ENCODE measurements around the gene BCL2.

Gene BCL2

DNA sequence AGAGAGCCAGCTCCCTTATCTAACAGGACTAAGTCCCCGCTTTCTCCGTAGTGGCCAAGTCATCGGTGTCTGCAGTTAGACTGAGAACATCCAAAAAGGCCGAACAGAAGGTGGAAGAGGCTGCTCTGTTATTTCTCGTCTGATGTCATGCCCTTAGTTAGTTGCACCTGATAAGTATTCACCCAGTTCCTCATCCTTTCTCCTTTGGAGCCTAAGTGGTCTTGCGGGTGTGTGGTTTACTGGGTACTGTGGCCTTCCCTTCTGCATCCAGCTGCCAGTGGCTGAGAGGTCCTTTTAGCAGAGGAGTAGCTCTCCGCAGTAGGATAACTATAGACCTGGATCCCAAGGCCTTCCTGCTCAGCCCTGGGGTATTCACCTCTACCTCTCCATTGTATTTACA is 211.6 kb downstream of the BCL2 start:
- no peak for DNase-seq (ENCODE audit: low read depth in 2 of 2)

DNA sequence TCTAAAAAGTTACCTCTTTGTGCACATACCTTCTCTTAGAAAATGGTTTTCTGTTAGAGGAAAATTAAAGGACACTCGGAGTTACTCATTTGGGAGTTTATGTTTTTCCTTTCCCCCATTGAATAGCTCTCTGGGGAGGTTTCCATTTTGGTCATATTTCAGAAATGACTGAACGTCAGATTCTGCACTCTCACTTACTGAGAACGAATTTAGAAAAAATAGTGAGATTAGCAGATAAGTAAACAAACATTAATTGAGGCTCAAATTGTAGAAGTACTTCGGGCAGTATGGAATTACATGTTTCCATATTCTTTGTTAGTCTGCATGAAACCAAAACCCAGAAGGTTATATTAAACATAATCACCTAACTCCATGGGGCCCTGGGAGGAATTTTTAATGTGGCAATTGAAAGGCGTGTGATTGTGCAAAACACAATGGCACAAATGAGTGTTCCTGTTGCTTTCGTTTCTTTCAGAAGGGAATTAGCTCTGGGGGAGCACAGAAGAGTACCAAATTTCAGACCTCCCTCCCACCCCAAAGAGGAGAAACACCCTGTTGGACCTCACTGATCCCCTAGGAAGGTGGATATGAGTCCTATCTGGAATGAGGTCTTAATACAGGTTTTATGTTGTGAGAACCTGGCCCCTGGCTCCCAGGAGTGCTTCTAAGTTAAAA is 212.3 kb downstream of the BCL2 start:
- DNase-seq (ENCODE audit: low read depth in 2 of 2) = no peak

DNA sequence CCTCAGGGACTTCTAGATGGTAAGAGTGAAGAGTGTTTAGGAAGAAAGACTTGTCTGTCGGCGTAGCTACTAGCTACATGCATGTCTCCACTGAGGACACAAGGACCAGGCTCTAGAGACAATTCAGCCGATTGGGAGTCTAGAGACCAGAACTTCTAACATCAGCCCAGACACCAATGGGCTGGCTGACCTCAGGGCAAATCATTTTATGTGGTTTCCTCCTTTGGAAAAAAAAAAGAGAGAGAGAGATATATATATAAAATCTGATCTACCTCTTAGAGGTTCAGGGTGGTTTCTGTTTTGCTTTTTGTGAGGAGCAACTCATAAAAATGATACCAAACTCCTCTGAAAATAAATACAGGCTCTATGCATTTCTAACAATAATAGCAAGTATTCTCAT is 212.8 kb downstream of the BCL2 start:
- no peak for DNase-seq (ENCODE audit: low read depth in 2 of 2)

DNA sequence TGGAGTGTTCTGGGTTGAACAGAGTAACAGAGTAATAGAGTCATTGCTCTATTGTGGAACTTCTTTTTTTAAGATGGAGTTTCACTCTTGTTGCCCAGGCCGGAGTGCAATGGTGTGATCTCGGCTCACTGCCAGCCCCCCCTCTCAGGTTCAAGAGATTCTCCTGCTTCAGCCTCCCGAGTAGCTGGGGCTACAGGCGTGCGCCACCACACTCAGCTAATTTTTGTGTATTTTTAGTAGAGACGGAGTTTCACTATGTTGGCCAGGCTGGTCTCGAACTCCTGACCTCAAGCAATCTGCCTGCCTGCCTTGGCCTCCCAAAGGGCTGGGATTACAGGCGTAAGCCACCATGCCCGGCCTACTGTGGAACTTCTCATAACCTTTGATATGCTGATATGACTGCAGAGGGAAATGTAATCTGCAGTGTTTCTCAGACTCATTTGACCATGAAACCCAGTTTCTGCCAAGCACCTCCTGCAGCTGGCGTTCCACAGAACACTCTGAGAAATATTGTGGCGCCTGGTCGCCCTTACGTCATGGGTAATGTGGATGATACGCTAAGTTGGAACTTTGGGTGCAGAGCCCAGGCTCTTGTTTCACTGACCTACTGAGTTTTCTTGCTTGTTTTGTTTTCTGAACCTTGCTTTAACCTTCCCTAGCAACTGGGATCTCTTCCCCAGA is 213.8 kb downstream of the BCL2 start:
- no peak for DNase-seq (ENCODE audit: low read depth in 2 of 2)

DNA sequence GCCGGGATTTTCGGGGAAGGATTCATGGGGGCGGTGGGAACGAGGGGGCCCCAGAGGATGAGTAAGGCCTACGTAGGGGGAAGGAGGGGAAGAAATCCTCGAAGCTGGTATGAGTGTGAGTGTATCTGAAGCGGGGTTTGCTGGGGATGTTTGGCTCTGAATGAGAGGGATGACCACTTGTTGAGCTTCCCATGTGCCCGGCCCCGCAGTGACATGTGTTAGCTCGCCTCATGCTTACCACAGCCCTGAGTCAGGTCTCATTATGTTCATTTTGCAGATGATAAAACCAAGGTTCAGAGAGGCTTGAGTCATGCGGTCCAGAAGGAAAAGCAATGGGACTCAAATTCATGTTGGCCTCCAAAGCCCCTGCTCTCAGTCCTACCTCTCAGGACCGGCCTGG is 214.7 kb downstream of the BCL2 start:
- DNase-seq (ENCODE audit: low read depth in 2 of 2) = no peak

DNA sequence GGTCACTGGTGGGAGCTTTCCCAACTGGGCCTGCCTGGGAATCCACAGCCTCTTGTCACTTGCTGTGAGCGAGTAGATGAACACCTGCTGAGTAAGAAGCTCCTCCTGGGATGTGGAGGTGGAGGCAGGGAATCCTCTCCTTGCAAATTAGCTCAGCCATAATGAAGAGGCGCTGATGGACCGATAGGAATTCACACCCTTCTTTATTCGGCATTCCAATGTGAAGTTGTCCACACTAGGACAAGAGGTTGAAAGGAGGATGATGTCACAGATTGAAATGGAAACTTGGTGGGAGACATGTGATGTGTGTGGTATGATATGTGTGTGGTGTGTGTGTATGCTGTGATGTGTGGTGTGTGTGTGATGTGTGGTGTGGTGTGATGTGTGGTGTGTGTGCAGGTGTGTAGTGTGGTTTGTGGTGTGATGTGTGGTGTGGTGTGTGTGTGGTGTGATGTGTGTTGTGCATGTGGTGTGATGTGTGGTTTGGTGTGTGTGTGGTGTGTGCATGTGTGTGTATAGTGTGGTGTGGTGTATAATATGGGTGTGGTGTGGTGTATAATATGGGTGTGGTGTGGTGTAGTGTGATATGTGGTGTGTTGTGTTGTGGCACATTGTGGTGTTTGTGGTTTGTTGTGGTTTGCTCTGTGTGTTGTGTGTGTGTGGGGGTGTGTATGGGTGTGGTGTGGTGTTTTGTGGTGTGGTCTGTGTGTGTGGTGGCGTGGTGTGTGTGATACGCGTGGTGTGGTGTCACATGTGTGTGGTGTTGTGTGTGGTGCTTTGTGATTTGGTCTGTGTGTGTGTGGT is 216.4 kb downstream of the BCL2 start:
- DNase-seq (ENCODE audit: low read depth in 2 of 2) = no peak

DNA sequence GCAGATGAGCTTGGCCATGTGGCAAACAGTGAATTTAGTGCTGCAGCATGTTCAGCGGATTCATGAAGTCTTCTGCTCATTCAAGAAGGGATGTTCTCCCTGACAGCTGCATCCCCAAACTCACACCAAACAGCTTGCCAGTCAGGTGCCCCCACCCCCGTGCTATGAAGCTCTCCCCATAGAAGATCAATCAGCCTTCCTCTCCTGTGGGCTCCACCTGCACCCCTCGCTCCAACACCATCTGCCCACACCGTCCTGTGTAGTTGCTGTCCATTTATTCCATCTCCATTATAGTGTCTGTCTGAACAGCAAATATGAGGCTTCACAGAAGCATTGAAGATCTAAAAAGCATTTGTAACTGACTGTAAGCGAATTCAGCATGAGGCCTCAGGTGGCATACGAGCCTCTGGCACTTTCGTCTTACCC is 218.9 kb downstream of the BCL2 start:
- no peak for DNase-seq (ENCODE audit: low read depth in 2 of 2)

DNA sequence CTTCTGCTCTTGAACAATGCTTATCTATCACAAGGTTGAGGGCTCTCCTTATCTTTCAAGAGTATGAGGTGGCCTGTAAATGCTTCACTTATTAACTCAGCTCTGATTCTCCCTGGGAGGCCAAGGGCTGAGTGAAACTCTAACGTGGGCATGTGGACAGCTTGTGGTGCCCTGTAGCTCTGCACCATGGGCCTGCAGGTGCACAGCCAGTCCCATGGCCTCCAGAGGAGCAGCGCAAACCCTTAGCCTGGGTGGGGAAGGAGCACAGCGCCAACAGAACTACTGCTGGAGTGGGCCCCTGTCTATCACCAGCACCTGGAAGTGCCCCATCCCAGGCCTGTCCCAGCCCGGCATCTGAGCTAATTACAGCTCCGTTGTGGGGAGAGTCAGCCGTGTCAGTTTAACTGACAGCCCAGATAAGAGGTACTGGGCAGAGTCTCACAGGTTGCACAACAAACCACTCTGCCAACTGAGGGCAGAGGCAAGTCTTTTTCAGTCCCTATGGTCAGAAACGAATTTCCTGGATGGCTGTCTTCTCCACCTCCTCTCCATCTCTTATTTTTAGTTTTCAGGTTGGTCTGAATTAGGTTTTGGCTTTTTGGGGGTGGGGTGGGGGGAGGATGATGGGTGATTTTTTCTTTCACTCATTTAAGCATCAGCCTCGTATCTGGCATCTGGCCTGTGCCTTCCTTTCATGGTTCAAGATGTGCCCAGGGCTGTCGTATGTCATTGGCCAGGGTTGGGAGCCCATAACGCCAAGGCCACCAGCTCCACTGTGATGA is 219.5 kb downstream of the BCL2 start:
- no peak for DNase-seq (ENCODE audit: low read depth in 2 of 2)

DNA sequence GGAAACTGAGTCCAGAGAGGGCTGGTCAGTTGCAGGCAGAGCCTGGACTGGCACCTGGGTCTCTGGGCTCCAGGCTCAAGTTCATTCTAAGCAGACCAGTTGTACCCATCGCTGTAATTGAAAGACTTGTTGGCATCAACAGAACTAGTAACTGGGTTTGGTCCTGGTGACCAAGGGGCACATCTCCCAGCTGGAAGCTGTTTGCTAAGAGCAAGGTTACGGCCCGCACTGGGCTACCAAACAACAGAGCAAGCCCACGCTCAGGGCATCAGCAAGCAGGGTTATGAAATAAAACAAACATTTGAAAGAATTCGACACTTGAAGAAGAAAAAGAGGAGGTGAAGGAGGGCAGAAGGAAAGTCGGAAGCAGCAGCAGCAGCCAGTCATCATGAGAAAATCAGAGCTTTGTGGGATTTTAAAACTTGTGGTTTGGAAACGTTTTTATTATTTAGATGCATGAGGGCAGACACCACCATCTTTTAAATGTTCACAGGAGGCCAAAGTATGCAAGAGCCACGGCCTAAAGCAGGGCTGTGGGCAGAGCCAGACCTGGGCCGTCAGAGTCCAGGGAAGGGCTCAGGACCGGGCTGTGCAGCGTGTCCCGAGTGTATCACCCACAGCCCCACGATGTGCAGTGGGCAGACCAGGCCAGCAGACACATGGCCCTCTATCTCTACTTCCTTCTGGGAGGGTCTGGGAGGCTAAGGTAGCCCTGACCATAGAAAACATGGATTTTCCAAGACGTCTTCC is 220.3 kb downstream of the BCL2 start:
- DNase-seq (ENCODE audit: low read depth in 2 of 2) = no peak

DNA sequence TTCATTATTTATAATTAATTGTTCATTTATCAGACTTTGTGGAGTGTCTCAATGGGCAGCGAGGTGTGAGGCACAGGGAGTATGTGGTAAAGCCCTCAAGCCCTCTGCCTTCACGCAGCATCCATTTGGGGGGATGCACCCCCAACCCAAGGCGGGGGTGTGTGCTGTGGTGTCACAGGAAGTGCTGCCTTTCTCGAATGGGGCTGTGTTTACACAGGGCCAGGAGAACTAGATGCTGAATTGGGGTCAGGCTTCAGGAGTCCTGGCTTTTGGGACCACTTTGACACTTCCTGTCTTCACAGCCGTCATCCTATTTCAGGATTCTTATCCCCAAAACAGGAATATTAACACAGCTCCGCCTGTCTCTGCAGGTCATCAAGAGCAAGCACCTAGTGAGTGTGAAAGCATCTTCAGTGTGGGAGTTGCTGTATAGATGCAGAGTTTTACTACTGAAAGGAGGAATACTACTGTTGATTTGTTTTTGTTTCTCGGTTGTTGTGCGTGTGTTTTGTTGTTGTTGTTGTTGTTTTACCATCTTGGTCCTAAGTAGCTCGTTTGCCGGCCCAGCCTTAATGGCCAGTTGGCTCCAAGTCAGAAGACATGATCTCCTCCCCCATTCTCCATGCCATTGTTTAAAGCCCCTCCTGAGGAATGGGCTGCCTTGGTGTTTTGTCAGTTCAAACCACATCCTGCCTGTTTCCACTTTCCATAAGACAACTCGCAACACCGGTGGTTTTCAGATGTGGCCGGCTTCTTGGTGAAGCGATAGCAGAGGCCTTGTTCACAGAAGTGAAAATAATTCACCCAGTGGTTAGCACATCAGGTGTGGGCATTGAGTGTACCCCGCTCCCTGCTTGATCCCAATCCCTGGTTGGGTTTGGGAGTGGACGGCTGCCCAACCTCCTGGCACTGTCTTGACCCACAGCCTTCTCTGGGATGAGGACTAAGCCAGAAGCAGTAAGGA is 221.3 kb downstream of the BCL2 start:
- no peak for DNase-seq (ENCODE audit: low read depth in 2 of 2)

DNA sequence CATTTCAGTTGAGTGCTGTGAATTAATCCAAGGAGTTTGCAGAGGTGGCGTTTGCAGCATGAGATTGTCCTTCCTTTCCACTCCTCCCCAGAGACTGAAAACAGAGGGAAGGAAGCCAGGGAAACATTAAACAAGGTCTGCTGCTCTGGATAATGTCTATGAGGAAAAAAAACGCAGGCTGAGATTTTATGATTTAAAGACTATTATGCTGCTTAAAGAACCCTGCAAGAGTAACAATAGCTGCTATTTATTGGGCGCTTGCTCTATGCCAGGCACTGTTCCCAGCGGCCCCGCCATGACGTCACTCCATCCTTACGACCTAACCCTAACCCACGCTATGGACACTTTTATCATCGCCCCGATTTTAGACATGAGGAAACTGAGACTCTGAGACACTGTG is 222.4 kb downstream of the BCL2 start:
- no peak for DNase-seq (ENCODE audit: low read depth in 2 of 2)

DNA sequence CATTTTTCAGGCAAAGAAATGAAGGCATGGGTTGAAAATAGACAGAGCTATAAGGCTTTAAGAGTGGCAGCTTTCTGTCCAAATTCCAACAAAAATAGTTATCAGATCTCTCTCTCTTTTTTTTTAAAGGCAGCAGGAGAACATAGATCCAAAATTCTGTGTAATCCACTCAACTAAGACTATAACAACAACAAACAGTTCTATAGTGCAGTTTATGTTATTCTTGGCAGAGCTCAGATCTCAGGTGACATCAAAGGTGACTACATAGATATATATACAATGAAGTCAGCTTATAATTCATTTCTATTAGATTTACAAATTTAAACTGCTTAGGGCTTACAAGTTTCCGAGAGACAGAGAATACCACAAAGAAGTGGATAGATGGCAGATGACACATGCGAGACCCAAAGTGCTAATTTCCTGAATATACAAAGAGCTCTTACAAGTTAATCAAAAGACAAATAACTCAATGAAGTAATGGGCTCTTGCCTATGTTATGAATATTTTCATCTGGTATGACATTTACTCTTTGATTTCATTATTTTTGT is 223.2 kb downstream of the BCL2 start:
- DNase-seq (ENCODE audit: low read depth in 2 of 2) = no peak

DNA sequence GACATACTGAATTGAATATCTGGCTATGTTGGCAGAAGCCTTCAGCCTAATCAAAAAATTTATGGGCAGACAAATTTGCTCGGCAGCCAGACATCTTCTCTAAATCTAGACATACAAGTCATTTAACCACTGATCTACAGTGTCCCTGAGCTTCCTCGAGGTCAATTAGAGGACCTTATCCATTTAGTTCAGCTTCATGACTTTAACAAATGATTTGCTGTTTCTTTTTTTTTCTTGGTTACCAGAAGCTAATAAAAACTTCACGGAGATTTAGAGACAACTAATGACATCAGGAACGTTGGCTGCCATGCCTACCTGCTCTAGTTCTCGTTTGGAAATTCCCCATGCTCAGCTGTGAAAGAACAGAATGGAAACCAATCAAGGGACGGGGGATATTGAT is 223.8 kb downstream of the BCL2 start:
- no peak for DNase-seq (ENCODE audit: low read depth in 2 of 2)

DNA sequence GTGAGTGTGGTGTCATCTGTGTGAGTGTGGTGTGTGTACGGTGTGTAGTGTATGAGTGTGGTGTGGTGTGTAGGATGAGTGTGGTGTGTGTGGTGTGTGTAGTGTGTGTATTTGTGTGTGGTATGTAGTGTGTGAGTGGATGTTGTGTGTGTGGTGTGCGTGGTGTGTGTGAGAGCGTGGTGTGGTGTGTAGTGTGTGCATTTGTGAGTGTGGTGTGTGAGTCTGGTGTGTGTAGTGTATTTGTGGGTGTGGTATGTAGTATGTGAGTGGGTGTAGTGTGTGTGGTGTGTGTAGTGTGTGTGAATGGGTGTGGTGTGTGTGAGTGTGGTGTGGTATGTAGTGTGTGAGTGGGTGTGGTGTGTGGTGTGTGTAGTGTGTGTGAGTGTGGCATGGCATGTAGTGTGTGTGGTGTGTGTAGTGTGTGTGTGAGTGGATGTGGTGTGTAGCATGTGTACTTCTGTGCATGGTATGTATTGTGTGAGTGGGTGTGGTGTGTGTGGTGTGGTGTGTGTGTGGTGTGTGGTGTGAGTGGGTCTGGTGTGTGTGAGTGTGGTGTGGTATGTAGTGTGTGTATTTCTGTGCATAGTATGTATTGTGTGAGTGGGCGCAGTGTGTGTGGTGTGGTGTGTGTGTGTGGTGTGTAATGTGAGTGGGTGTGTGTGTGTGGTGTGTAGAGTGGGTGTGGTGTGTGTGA is 227.8 kb downstream of the BCL2 start:
- DNase-seq (ENCODE audit: low read depth in 2 of 2) = no peak

DNA sequence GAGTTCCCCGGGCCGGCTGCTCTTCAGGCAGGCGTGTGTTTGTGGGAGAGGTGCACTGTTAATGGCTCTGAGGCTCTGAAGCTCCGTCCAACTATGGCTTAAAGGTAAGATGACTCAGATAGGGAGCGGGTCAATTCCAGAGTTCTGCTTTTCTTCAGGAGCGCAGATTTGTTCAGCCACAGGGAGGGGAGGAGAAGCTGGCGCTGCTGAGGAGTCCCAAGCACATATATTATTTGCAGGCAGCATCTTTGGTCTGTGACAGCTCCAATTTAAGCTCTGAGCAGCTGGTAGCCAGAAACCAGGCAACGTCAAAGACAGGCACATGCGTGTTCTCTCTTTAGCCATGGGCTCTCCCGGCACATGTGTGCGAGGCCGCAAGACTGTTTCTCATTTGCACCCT is 229.2 kb downstream of the BCL2 start:
- DNase-seq (ENCODE audit: low read depth in 2 of 2) = no peak

DNA sequence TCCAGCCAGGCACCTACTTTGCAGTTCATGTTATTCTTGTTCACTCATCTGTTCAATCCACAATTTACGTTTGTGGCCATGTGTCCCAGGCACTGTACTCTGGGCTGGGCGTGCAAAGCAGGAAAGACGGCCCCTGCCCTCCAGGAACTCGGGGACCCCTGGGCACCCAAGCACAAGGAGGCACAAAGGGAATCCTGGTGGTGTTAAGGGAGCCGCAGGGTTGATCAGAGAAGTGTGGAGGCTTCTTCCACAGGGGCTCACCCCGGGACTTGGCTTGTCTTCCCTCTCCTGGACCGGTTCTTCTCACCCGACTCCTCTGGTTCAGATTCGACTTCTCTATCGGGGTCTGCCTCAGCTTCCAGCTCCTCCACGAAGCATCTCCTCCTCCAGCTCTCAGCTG is 230.5 kb downstream of the BCL2 start:
- no peak for DNase-seq (ENCODE audit: low read depth in 2 of 2)

DNA sequence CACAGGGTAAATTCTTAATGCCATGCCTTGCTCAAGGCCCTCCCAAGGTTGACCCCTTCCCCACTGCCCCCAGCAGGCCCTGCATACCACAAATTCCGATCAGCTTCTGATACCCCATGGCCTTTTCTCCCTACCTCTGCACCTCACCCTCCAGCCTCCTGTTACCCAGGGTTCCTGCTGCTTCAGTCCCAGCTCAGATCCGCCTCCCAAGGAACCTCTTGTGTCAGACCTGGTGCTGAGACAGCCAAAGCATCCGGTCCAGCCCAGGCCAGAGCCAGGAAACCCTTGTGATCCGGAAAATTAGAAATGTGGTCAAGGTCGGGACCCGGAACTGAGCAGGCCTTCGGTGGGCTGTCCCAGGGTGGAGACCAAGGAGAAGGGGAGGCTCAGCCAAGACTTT is 231.3 kb downstream of the BCL2 start:
- no peak for DNase-seq (ENCODE audit: low read depth in 2 of 2)

DNA sequence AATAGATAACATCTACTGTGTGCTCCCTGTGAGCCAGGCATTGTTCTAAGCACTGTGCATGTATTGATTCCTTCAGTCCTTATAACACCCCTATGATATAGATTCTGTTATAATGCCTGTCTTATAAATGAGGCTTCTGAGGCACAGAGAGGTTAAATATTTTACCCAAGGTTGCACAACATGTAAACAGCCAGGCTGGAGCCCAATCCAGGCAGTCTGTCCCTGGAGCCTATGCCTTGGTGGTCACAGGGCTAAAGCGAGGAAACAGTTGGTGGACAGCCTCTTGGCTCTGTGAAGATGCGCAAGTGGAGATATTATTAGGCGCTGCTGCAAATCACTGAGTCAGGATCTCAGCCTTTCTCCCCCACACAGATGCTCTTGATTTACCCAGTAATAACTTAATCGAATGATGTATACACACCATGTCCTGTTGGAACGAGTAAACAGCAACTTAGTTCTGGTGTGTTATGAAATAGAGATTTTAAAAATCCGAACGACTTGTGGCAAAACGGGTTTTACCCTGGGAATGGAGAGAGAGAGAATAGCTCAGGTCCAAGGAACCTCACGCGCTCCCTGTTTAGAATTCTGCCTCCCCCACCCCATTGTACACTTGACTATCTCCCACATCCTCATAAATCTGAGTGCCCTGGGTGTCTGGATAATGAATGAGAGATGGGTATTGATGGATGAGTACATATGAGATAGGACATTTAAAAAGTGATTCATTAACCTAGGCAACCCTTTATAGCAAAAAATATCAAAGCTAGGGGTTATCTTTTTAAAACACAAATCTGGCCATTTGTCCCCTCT is 231.9 kb downstream of the BCL2 start:
- no peak for DNase-seq (ENCODE audit: low read depth in 2 of 2)

DNA sequence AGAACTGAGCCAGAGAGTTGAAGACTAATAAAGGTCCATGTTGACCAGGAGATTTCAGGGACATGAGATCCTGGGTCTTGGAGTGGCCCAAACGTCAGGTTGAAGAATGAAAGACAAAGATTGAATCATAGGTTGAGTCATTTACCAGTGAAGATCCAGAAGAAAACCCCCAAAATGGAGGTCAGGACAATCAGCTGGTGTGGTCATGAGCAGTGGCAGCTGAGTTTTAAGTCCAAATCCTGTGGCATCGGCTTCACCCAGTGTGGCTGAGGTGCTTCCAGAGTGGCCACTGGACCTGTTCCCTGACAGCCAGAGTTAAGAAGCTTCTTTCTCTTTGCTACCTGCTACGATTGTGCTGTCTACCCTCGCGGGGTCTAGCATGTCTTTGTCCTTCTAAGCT is 234.0 kb downstream of the BCL2 start:
- DNase-seq (ENCODE audit: low read depth in 2 of 2) = no peak
